MM.1S (cell line): ENCODE data around the gene CNTNAP2.

Experiments used
- DNase-seq: peaks from one replicate; pipeline ENCODE4 v3.0.0-alpha.2; 2015
- H2AFZ ChIP-seq: fragments of 300-600 bp; sonication (generic); 2 replicates; pipeline ENCODE4 v1.6.0; 2016; ENCODE audit warnings: antibody characterized with exemption, low read length
- H3F3A ChIP-seq: fragments of 300-600 bp; sonication (generic); 2 replicates; pipeline ENCODE4 v1.6.1; 2016; ENCODE audit warnings: mild to moderate bottlenecking, antibody characterized with exemption, low read length, moderate library complexity, mixed read lengths; ENCODE audit not compliant: insufficient read depth
- H3K27ac ChIP-seq: fragments of 300-600 bp; sonication (generic); 2 replicates; pipeline ENCODE4 v1.5.1; 2016; ENCODE audit warnings: mild to moderate bottlenecking, low read length
- H3K27me3 ChIP-seq: fragments of 300-600 bp; sonication (generic); replicated peaks from 2 replicates; pipeline ENCODE4 v1.6.0; 2016; ENCODE audit warnings: low read length; ENCODE audit not compliant: insufficient read depth
- H3K36me3 ChIP-seq: fragments of 300-600 bp; sonication (generic); replicated peaks from 2 replicates; pipeline ENCODE4 v1.6.1; 2016; ENCODE audit warnings: mild to moderate bottlenecking, low read length, mixed read lengths; ENCODE audit not compliant: insufficient read depth
- H3K4me1 ChIP-seq: fragments of 300-600 bp; sonication (generic); 2 replicates; pipeline ENCODE4 v1.6.1; 2016; ENCODE audit warnings: low read length, mixed read lengths
- H3K4me2 ChIP-seq: fragments of 300-600 bp; sonication (generic); 2 replicates; pipeline ENCODE4 v1.6.0; 2016; ENCODE audit warnings: low read depth, low read length
- H3K4me3 ChIP-seq: fragments of 300-600 bp; sonication (generic); 2 replicates; pipeline ENCODE4 v1.5.1; 2016; ENCODE audit warnings: low read length, mixed read lengths
- H3K79me2 ChIP-seq: fragments of 300-600 bp; sonication (generic); 2 replicates; pipeline ENCODE4 v1.6.1; 2016; ENCODE audit warnings: mixed run types, low read length, mixed read lengths
- H3K9ac ChIP-seq: fragments of 300-600 bp; sonication (generic); 2 replicates; pipeline ENCODE4 v1.6.1; 2016; ENCODE audit warnings: low read length, mixed read lengths
- H3K9me2 ChIP-seq: fragments of 300-600 bp; sonication (generic); replicated peaks from 2 replicates; pipeline ENCODE4 v1.6.1; 2016; ENCODE audit warnings: mild to moderate bottlenecking, low read length, mixed read lengths; ENCODE audit not compliant: insufficient read depth
- H3K9me3 ChIP-seq: fragments of 300-600 bp; sonication (generic); replicated peaks from 2 replicates; pipeline ENCODE4 v1.6.1; 2016; ENCODE audit warnings: mild to moderate bottlenecking, low read length, mixed read lengths; ENCODE audit not compliant: insufficient read depth
- H4K20me1 ChIP-seq: fragments of 300-600 bp; sonication (generic); 2 replicates; pipeline ENCODE4 v1.6.1; 2016; ENCODE audit warnings: mild to moderate bottlenecking, low read length, moderate library complexity, mixed read lengths; ENCODE audit not compliant: insufficient read depth
- EZH2 ChIP-seq: fragments of 300-600 bp; sonication (generic); optimal IDR thresholded peaks from 2 replicates; pipeline ENCODE3; 2017; ENCODE audit warnings: low read depth, mild to moderate bottlenecking, antibody characterized with exemption, low read length, mixed read lengths
- EZH2phosphoT487 ChIP-seq: fragments of 300-600 bp; sonication (generic); IDR thresholded peaks from 2 replicates; pipeline ENCODE4 v1.6.1; 2018; ENCODE audit warnings: antibody characterized with exemption, low read length
- TF ChIP-seq, protein P1 (sequence below): fragments of 300-600 bp; sonication (generic); IDR thresholded peaks from 2 replicates; pipeline ENCODE4 v1.5.1; 2016; ENCODE audit warnings: antibody characterized with exemption, low read length, mixed read lengths

The CNTNAP2 gene

GRCh38 chr7:147153571-147153970, 1037.0 kb downstream of the CNTNAP2 start:
- no peaks in the 10 kb centered on the region for H3K79me2 ChIP-seq
- DNase-seq, result peak; percentile 93
- H3F3A ChIP-seq, result peaks cover 10% of the 10 kb centered on the region; the same call in 1 of the 2 replicates
- H3K9ac ChIP-seq, result no peak overlapping the region
- H3K9me3 ChIP-seq, result no peaks in the 10 kb centered on the region
- H3K36me3 ChIP-seq, result no peaks in the 10 kb centered on the region
- peaks cover 7% of the 10 kb centered on the region; the same call in 1 of the 2 replicates for H3K27me3 ChIP-seq
- no peak overlapping the region for H2AFZ ChIP-seq
- peaks cover 12% of the 10 kb centered on the region for H3K4me1 ChIP-seq
- H3K4me3 ChIP-seq, result no peak overlapping the region
- peak overlapping the region; percentile 43 for H3K4me2 ChIP-seq
- no peaks in the 10 kb centered on the region for H3K9me2 ChIP-seq
- TF ChIP-seq, protein P1, sequence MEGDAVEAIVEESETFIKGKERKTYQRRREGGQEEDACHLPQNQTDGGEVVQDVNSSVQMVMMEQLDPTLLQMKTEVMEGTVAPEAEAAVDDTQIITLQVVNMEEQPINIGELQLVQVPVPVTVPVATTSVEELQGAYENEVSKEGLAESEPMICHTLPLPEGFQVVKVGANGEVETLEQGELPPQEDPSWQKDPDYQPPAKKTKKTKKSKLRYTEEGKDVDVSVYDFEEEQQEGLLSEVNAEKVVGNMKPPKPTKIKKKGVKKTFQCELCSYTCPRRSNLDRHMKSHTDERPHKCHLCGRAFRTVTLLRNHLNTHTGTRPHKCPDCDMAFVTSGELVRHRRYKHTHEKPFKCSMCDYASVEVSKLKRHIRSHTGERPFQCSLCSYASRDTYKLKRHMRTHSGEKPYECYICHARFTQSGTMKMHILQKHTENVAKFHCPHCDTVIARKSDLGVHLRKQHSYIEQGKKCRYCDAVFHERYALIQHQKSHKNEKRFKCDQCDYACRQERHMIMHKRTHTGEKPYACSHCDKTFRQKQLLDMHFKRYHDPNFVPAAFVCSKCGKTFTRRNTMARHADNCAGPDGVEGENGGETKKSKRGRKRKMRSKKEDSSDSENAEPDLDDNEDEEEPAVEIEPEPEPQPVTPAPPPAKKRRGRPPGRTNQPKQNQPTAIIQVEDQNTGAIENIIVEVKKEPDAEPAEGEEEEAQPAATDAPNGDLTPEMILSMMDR, result no peak
- TF ChIP-seq EZH2, result no peak
- no peak for TF ChIP-seq EZH2phosphoT487
- H3K27ac ChIP-seq, result no peak overlapping the region
- H4K20me1 ChIP-seq, result no peaks in the 10 kb centered on the region

GRCh38 chr7:147161405-147161804, 1044.8 kb downstream of the CNTNAP2 start:
- Histone ChIP-seq H3K27me3 (no peaks in the 10 kb centered on the region), H3K9me3 (no peaks in the 10 kb centered on the region), H3K36me3 (no peaks in the 10 kb centered on the region), H3K9ac (no peak overlapping the region), H3K4me3 (no peak overlapping the region), H3K27ac (no peak overlapping the region), H3K9me2 (no peaks in the 10 kb centered on the region), H4K20me1 (no peaks in the 10 kb centered on the region), H3K4me1 (no peaks in the 10 kb centered on the region), H3F3A (no peaks in the 10 kb centered on the region), H3K79me2 (no peaks in the 10 kb centered on the region), H2AFZ (no peak overlapping the region), H3K4me2 (no peak overlapping the region)
- TF ChIP-seq EZH2phosphoT487 (no peak), EZH2 (no peak)
- TF ChIP-seq, protein P1, result no peak
- no peak for DNase-seq

- TF ChIP-seq EZH2phosphoT487 (no peak), EZH2 (no peak)
- no peaks in the 10 kb centered on the region for H3K4me1 ChIP-seq
- H3F3A ChIP-seq, result no peaks in the 10 kb centered on the region
- no peak overlapping the region for H3K4me2 ChIP-seq
- no peaks in the 10 kb centered on the region for H3K9me2 ChIP-seq
- no peaks in the 10 kb centered on the region for H3K27me3 ChIP-seq
- no peaks in the 10 kb centered on the region for H3K9me3 ChIP-seq
- no peaks in the 10 kb centered on the region for H4K20me1 ChIP-seq
- H3K79me2 ChIP-seq, result no peaks in the 10 kb centered on the region
- H3K36me3 ChIP-seq, result no peaks in the 10 kb centered on the region
- H3K4me3 ChIP-seq, result no peak overlapping the region
- no peak overlapping the region for H3K9ac ChIP-seq
- no peak overlapping the region for H3K27ac ChIP-seq
- no peak overlapping the region for H2AFZ ChIP-seq
- no peak for DNase-seq
These were observed 1053.9 kb downstream of the CNTNAP2 start for GRCh38 chr7:147170341-147171012.

GRCh38 chr7:147171013-147171391, 1054.4 kb downstream of the CNTNAP2 start:
- Histone ChIP-seq H3F3A (no peaks in the 10 kb centered on the region), H3K9ac (no peak overlapping the region), H3K36me3 (no peaks in the 10 kb centered on the region), H3K4me3 (no peak overlapping the region), H3K9me3 (no peaks in the 10 kb centered on the region), H3K79me2 (no peaks in the 10 kb centered on the region), H3K4me1 (no peaks in the 10 kb centered on the region), H3K27ac (no peak overlapping the region), H2AFZ (no peak overlapping the region), H3K4me2 (no peak overlapping the region), H3K9me2 (no peaks in the 10 kb centered on the region), H3K27me3 (no peaks in the 10 kb centered on the region), H4K20me1 (no peaks in the 10 kb centered on the region)
- TF ChIP-seq, protein P1, result no peak
- TF ChIP-seq EZH2 (no peak), EZH2phosphoT487 (no peak)
- DNase-seq, result no peak
